Common myeloid progenitor, CD34-positive (primary cell): ENCODE measurements around the gene ARL4D.

Experiments
- CTCF ChIA-PET: fragments of 350-600 bp; sonication (Branson Sonifier 250); formaldehyde crosslinking; loops from one replicate; lab custom pipeline; 2021; ENCODE audit warnings: antibody characterized with exemption; lab: Charles Lee
- POLR2A ChIA-PET: fragments of 350-600 bp; sonication (Branson Sonifier 250); formaldehyde crosslinking; loops from one replicate; lab custom pipeline; 2021; ENCODE audit warnings: antibody characterized with exemption; lab: Charles Lee
- DNase-seq, 3 donors: peaks; one replicate each; pipeline versions ENCODE4 v3.0.0 to v3.0.0-alpha.2; 2013
- H3K27ac ChIP-seq, 2 experiments: 1 replicate in 1 of 2; 2 replicates in 1 of 2; pipeline ENCODE4 v1.7.0; 2013; ENCODE audit warnings: inconsistent platforms in 2 of 2, low read length in 2 of 2, mild to moderate bottlenecking in 2 of 2, low read depth in 1 of 2, moderate library complexity in 1 of 2; ENCODE audit not compliant: severe bottlenecking in 2 of 2, insufficient read depth in 1 of 2, poor library complexity in 1 of 2
- H3K27me3 ChIP-seq, 5 experiments: replicated peaks in 2 of 5; 1 replicate in 3 of 5; 2 replicates in 2 of 5; pipeline versions ENCODE4 v1.6.1 to v1.7.0; 2013; ENCODE audit warnings: low read length in 4 of 5, mild to moderate bottlenecking in 2 of 5, moderate library complexity in 2 of 5, inconsistent platforms in 1 of 5; ENCODE audit not compliant: insufficient read depth in 5 of 5, control insufficient read depth in 4 of 5
- H3K36me3 ChIP-seq, 4 experiments: 1 replicate in 2 of 4; 2 replicates in 2 of 4; pipeline versions ENCODE4 v1.6.1 to v1.7.0; 2013; ENCODE audit warnings: low read length in 3 of 4, control low read depth in 1 of 4, mild to moderate bottlenecking in 1 of 4; ENCODE audit not compliant: control insufficient read depth in 4 of 4, insufficient read depth in 4 of 4
- H3K4me1 ChIP-seq, 4 experiments: 1 replicate in 3 of 4; 2 replicates in 1 of 4; pipeline versions ENCODE4 v1.6.1 to v1.7.1; 2013; ENCODE audit warnings: low read length in 3 of 4, mild to moderate bottlenecking in 3 of 4, control low read depth in 1 of 4, inconsistent platforms in 1 of 4, moderate library complexity in 1 of 4; ENCODE audit not compliant: control insufficient read depth in 4 of 4, insufficient read depth in 4 of 4; ENCODE audit errors: control extremely low read depth in 1 of 4
- H3K4me3 ChIP-seq, 7 experiments: 1 replicate in 4 of 7; 2 replicates in 3 of 7; pipeline versions ENCODE4 v1.5.1 to v1.7.0; 2013; ENCODE audit warnings: mild to moderate bottlenecking in 7 of 7, low read length in 6 of 7, moderate library complexity in 6 of 7, inconsistent platforms in 2 of 7, low read depth in 2 of 7, control low read depth in 1 of 7; ENCODE audit not compliant: insufficient read depth in 4 of 7, control insufficient read depth in 1 of 7; ENCODE audit errors: extremely low read depth in 1 of 7
- H3K9me3 ChIP-seq, 5 experiments: 1 replicate in 4 of 5; 2 replicates in 1 of 5; pipeline versions ENCODE4 v1.6.1 to v1.7.1; 2013; ENCODE audit warnings: low read length in 4 of 5, mild to moderate bottlenecking in 2 of 5, inconsistent platforms in 1 of 5, low read depth in 1 of 5, moderate library complexity in 1 of 5; ENCODE audit not compliant: control insufficient read depth in 4 of 5, insufficient read depth in 2 of 5; ENCODE audit errors: control extremely low read depth in 1 of 5
- WGBS: methylation state at CpG from one replicate; pipeline ENCODE4 v1.1.5; 2013; ENCODE audit not compliant: insufficient coverage; 5-methylcytosine and 5-hydroxymethylcytosine counted together

Gene ARL4D

GRCh38 chr17:43409131-43409530, 10.3 kb downstream of the ARL4D start:
- ChIA-PET POLR2A (no interaction called here), CTCF (no interaction called here)
- H3K27ac ChIP-seq = no peak overlapping the region
- DNase-seq = no peak
- 87% methylated on average over 3 of the region's 3 CpGs for WGBS
- no peaks in the 10 kb centered on the region for H3K9me3 ChIP-seq
- peaks cover 0 to 5% (median 0%) of the 10 kb centered on the region in 5 experiments for H3K27me3 ChIP-seq
- peaks cover 0 to 4% (median 0%) of the 10 kb centered on the region in 4 experiments for H3K4me1 ChIP-seq
- H3K36me3 ChIP-seq = no peaks in the 10 kb centered on the region
- no peak overlapping the region for H3K4me3 ChIP-seq

GRCh38 chr17:43410557-43411368, 12.0 kb downstream of the ARL4D start:
- WGBS = 100% methylated on average over 4 of the region's 6 CpGs
- Histone ChIP-seq H3K4me3 (no peak overlapping the region), H3K9me3 (no peaks in the 10 kb centered on the region), H3K36me3 (no peaks in the 10 kb centered on the region), H3K27me3 (peaks cover 0 to 6% (median 0%) of the 10 kb centered on the region in 5 experiments), H3K27ac (no peak overlapping the region), H3K4me1 (peaks cover 0 to 4% (median 0%) of the 10 kb centered on the region in 4 experiments)
- ChIA-PET POLR2A (no interaction called here), CTCF (interaction anchor here (1.1 kb wide), 1 partner anchor 11 kb away, joined by 3 read pairs; no protein-coding TSS in a partner anchor)
- DNase-seq = no peak

- no peak for DNase-seq
- Histone ChIP-seq H3K36me3 (no peaks in the 10 kb centered on the region), H3K4me3 (no peak overlapping the region), H3K9me3 (no peaks in the 10 kb centered on the region), H3K4me1 (peaks cover 0 to 4% (median 0%) of the 10 kb centered on the region in 4 experiments), H3K27ac (no peak overlapping the region), H3K27me3 (peaks cover 0 to 9% (median 0%) of the 10 kb centered on the region in 5 experiments)
- CTCF ChIA-PET = no interaction called here
- POLR2A ChIA-PET = no interaction called here
These were observed 12.5 kb downstream of the ARL4D start for GRCh38 chr17:43411369-43411677.

GRCh38 chr17:43411749-43412148, 13.0 kb downstream of the ARL4D start:
- no peaks in the 10 kb centered on the region for H3K9me3 ChIP-seq
- peaks cover 0 to 4% (median 0%) of the 10 kb centered on the region in 4 experiments for H3K4me1 ChIP-seq
- 42% methylated on average over 2 of the region's 6 CpGs for WGBS
- CTCF ChIA-PET = no interaction called here
- no peak overlapping the region for H3K27ac ChIP-seq
- H3K36me3 ChIP-seq = no peaks in the 10 kb centered on the region
- H3K27me3 ChIP-seq = peaks cover 0 to 9% (median 0%) of the 10 kb centered on the region in 5 experiments
- POLR2A ChIA-PET = no interaction called here
- DNase-seq = no peak
- H3K4me3 ChIP-seq = no peak overlapping the region

GRCh38 chr17:43412166-43412565, 13.4 kb downstream of the ARL4D start:
- H3K9me3 ChIP-seq = no peaks in the 10 kb centered on the region
- no peak for DNase-seq
- no peaks in the 10 kb centered on the region for H3K36me3 ChIP-seq
- no peak overlapping the region for H3K4me3 ChIP-seq
- no CpG with 5 or more reads among the region's 1 CpG for WGBS
- peaks cover 0 to 4% (median 0%) of the 10 kb centered on the region in 4 experiments for H3K4me1 ChIP-seq
- ChIA-PET POLR2A (no interaction called here), CTCF (no interaction called here)
- H3K27me3 ChIP-seq = peaks cover 0 to 9% (median 0%) of the 10 kb centered on the region in 5 experiments
- no peak overlapping the region for H3K27ac ChIP-seq

GRCh38 chr17:43416998-43417890, 18.5 kb downstream of the ARL4D start:
- ChIA-PET POLR2A (no interaction called here), CTCF (interaction anchor here (1.2 to 3.2 kb wide), 6 partner anchors 12 to 66 kb away, joined by 3 to 10 read pairs (median 4); partner anchors contain the start of gene DHX8)
- Histone ChIP-seq H3K9me3 (no peaks in the 10 kb centered on the region), H3K27me3 (peaks cover 0 to 5% (median 2%) of the 10 kb centered on the region in 5 experiments), H3K36me3 (no peaks in the 10 kb centered on the region), H3K27ac (no peak overlapping the region), H3K4me3 (no peak overlapping the region), H3K4me1 (peaks cover 0 to 6% (median 0%) of the 10 kb centered on the region in 4 experiments)
- 71% methylated on average over 6 of the region's 13 CpGs for WGBS
- DNase-seq = no peak
